ENCODE data around the gene SPATS2L. TPM values are rescaled to one million over a fixed set of nuclear protein-coding genes. Genes with fewer than 3 reads are reported as not detected.

SPATS2L gene
- total RNA-seq, 1 donor from 2014 or later = 144 TPM

DNA sequence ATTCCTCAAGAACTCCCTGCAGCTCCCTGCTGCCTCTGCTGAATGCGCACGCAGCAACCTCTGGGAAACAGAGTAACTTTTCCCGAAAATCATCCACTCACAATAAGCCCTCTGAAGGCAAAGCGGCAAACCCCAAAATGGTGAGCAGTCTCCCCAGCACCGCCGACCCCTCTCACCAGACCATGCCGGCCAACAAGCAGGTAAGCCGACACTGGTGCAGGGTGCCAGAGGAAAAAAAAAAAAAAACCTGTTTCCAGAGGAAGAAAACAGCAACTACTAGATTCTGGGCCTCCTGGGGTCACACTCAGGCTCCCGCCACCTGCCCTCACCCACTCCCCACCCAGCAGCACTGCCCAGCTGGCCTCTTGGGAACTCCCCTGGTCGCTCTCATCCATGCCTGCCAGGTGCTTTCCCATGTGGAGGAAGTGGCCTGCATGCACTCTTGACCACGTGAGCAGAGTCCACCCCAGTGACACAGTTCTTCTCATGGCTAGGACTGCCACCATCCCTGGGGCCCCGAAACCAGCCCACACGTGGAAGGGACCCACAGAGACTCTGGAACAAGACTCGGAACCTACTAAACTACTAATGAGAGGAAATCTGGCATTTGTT, 166.5 kb downstream of the SPATS2L start:
- intact Hi-C loops (cut with DNase I) = loop anchor here (10.0 kb wide), 1 partner anchor 248 kb away; no protein-coding TSS in a partner anchor

DNA sequence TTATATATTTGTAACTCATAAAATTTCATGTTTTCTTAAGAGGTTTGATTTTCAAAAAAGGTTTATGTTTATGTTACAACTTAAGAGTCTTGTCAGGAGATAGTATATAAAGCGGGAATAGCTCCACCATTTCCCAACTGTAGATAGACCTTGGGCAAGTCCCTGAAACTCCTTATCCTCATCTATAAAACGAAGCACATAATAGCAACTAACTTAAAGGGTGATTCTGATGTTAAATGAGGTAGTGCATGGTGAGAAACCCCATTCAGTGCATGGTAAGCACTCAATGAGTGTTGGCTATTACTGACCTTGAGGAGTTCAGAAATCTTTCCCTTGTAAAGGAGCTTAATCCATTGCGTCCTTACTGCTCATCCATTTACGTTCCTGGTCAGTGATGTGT, 169.3 kb downstream of the SPATS2L start:
- intact Hi-C loops (cut with DNase I) = loop anchor here (10.0 kb wide), 1 partner anchor 251 kb away; no protein-coding TSS in a partner anchor
- no peak for DNase-seq (ENCODE audit: low spot score)

More for the DNA sequence above, 166.5 kb downstream of the SPATS2L start:
- DNase-seq (ENCODE audit: low spot score) = no peak

DNA sequence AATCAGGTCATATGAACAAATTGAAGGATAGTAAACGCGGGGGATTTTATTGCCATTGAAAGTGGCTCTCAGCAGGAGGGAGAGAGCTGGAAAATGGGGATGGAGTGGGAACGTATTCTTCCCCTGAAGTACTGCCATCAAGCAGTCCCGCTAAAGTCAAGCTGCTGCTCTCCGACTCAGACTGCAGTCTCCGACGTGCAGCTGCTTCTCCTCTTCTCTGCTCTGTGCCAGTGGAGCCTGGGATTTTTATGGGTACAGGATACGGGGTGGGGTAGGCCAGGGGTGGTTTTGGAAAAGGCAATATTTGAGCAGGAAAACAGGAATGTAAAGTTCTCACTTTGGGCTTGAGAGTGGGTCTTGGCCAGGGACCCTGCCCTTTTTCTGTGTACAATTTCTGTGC, 170.3 kb downstream of the SPATS2L start:
- intact Hi-C loops (cut with DNase I) = loop anchor here (10.0 kb wide), 1 partner anchor 252 kb away; no protein-coding TSS in a partner anchor
- DNase-seq (ENCODE audit: low spot score) = no peak

DNA sequence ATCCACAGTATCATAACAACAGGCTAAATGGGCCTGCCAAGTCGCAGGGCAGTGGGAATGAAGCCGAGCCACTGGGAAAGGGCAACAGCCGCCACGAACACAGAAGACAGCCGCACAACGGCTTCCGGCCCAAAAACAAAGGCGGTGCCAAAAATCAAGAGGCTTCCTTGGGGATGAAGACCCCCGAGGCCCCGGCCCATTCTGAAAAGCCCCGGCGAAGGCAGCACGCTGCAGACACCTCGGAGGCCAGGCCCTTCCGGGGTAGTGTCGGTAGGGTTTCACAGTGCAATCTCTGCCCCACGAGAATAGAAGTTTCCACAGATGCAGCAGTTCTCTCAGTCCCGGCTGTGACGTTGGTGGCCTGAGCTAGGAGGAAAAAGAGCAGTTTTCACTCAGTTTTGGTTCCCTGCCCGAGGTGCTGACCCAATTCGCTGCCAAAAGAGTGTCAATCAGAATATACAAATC, 171.2 kb downstream of the SPATS2L start:
- no peak for DNase-seq (ENCODE audit: low spot score)
- intact Hi-C loops (cut with DNase I) = loop anchor here (10.0 kb wide), 1 partner anchor 253 kb away; no protein-coding TSS in a partner anchor

DNA sequence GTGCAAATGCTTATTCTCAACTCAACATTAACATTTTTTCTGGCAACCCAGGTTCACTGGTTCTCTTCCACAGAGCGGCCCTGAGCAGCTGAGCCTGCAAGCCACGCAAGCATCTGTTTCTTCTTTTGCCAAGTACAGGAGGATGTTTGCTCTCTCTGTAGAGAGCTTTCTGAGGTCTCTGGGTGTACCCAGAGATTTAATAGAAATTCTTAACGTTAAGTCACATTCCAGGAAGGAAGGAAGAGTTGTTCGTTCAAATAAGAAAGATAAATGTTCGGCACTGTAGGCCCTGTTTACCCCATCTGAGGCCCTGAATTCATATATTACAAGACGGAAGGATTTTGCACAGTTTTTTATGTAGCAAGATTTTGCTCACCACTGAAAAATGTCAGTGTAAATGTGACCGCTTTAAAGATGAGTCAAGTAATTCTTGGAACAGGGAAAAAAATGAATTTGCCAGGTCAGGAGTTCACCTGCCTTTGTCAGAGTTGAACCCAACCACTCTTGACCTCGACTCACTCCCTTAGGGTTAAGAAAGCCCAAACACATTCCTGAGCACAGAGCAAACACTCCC, 173.3 kb downstream of the SPATS2L start:
- no peak for DNase-seq (ENCODE audit: low spot score)
- intact Hi-C loops (cut with DNase I) = loop anchor here (2.0 to 10.0 kb wide), 2 partner anchors 255 to 499 kb away; no protein-coding TSS in a partner anchor

DNA sequence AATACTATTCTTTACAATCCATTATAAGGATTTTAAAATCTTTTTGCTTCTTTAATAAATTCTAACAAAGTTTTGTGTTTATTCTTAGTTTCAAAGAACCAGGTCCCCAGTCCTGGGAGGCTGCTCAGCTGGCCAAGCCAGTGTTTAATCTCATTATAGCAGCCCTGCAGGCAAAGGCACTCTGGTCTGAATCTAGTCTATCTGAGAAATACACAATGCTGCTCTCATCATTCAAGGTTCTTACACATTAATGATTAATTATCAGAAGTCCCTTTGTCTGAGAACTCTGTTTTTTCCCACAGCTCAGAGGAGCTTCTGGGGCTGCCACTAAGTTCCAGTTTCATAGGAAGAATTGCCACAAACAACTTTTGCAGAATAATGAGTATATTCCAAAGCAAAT, 175.7 kb downstream of the SPATS2L start:
- no peak for DNase-seq (ENCODE audit: low spot score)
- intact Hi-C loops (cut with DNase I) = no loop called here

DNA sequence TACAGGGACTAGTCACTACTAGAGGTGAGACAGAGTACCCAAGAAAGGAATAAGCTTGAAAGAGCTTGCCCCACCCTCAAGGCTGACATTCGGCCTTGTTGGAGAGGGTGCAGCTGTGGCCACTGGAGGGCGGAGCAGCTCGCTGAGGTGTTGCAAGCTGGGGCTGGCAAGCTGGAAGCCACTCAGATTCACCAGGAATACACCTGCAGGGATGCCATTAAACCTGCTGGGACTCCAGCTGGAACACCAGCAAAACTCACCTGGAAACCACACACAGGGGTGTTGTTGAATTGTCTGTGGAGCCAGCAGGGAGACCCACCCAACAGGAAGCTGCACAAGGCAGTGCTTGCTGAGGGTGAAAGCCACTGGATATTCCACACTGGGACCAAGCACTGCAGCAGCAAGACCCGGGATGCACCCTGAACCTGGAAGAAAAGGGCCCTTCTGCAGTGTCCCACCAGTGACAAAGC, 177.3 kb downstream of the SPATS2L start:
- no peak for DNase-seq (ENCODE audit: low spot score)
- intact Hi-C loops (cut with DNase I) = no loop called here

DNA sequence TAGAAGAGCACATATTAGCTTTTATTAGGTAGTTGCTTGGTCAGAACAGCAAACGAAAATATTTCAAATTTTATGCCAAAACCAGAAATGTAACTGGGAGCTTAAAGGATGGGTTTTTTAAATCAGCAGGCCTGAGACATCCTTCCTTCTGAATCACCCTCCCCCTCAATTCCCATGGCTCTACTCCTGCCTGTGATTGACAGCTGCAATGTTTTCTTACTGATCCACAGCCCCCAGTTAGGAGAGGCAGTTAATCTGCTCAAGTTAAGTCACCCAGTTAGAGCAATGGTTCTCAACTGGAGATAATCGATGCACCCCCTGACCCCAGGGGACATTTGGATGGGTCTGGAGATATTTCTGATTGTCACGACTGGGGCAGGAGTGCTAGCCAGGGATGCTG, 178.4 kb downstream of the SPATS2L start:
- no peak for DNase-seq (ENCODE audit: low spot score)
- intact Hi-C loops (cut with DNase I) = no loop called here

DNA sequence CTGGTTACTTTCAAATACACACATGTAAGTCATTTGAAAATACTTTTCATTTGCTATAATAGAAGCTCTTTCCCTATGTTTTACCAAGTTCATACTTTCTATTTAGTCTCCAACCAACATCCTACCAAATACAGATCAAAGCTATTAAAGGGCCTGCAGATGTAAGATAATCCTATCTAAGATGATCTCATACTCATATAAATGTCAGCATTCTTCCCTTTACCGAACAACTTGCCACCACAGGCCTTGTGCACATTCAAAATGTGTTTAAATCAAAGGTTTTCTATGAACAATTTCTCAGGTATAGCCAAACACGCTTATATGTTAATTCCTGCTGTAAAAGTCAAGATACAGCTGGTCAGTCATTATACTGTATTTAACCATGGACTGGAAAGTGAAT, 180.0 kb downstream of the SPATS2L start:
- intact Hi-C loops (cut with DNase I) = no loop called here
- DNase-seq (ENCODE audit: low spot score) = no peak

DNA sequence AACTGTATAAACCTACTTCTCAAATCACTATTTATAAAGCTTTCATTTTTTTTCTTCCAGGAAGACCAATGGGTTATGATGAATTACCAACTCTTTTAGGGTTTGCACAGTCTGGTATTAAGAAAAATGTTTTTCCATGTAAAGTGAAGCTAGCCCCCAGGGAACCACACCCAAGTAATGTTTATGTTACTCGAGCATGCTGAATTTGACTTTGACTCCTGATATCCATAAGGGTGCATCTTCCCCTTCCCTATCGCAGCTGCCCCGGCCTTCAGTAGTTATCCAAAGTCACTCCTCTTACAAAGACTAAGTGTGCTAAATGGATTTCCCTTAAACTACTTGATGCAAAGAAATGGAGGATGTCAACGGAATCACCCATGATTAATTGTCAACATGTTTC, 181.7 kb downstream of the SPATS2L start:
- no peak for DNase-seq (ENCODE audit: low spot score)
- intact Hi-C loops (cut with DNase I) = no loop called here

DNA sequence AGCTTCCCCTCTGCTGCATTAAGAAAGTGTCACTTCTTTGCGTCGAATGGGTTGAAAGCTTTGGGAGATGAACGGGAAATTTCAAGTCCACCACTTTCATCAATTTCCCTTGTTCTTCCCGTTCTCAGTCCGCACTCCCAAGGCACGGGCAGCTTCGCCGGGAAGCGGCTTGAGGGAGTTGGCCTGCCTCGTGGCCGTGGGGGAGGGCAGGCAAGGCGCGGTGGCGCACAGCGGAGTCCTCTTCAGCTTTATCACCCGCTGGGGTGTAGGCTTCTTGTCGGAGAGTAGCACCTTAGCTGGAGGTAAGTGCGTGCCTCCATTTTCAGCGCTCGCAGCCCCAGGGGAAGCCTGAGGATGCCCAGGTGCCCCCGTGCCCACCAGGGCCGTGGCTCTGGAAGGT, 183.5 kb downstream of the SPATS2L start:
- intact Hi-C loops (cut with DNase I) = no loop called here
- no peak for DNase-seq (ENCODE audit: low spot score)

DNA sequence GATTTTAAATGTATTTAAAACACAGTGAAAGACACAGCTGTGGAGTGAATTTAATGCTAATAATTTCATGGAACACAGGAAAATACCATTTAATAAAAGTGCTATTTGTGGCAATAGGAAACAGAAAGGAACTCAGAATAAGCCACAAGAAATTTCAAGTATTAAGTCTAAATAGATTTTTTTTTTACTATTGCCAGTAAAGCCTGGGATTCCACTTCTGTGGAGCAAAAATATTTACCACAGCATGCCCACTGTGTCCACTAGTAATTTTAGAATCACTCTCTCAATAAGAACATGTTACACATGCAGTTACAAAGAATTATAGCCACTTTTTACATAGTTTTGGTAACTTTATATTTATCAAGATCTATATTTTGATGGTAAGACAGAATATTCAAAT, 186.2 kb downstream of the SPATS2L start:
- intact Hi-C loops (cut with DNase I) = no loop called here
- no peak for DNase-seq (ENCODE audit: low spot score)

DNA sequence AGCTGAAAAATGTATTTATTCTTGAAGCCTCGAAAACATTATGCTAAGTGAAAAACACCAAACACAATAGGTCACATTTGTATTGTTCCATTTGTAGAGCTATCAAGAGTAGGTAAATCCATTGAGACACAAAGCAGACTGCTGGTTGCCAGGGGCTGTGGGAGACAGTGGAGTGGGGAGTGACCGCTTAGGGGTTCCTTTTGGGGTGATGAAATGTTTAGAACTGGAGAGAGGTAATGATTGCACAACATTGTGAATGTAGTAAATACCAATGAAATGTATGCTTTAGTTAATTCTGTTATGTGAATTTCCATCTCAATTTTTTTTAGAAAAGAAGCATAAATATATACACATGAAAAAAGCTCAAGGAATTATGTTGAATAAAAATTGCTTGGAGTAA, 187.6 kb downstream of the SPATS2L start:
- intact Hi-C loops (cut with DNase I) = no loop called here
- DNase-seq (ENCODE audit: low spot score) = no peak

DNA sequence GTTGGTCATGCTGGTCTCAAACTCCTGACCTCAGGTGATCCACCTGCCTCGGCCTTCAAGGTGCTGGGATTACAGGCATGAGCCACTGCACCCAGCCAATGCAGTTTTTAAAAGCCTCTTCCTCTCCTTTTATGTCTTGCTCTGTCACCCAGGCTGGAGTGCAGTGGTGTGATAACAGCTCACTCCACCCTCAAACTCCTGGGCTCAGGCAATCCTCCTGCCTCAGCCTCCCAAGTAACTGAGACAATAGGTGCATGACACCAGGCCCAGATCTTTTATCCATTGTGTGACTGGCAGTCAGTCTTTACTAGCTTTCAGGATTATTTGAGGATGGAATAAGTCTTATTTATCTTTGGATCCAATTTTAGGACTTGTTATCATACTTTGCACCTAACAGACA, 190.2 kb downstream of the SPATS2L start:
- DNase-seq (ENCODE audit: low spot score) = no peak
- intact Hi-C loops (cut with DNase I) = no loop called here

DNA sequence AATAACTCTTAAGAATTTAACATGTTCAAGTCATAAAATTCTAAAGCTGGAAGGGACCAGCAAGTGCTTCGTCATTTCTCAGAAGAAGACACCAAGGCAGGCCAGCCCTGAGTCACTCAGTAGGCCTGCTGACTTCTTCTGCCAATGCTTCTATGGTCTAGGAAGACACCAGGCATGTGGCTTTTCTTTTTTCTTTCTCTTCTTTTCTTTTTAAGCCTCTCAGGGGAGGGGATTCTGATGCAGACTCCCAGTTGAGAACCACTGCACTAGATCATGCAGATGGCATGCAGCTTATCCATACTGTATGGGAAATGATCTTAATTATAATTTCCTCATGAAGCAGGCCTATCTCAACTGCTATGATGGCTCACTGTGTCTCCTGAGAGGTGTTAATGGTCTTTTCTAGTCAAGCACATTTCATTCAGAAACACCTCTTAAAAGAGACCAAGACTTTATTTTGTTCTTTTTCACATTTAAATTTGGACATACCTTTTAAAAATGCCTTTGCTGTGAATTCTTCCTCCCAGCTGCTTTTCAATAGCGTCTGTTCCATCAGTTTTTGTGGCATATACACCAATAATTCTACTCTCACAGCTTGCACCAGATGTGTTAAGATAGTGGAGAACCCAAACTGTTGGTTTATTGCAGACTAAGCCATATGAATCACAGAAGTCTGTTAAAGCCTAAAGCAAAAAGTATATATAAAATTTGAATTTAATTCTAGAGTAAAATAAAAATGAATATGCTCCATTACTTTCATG, 192.1 kb downstream of the SPATS2L start:
- intact Hi-C loops (cut with DNase I) = no loop called here
- no peak for DNase-seq (ENCODE audit: low spot score)

DNA sequence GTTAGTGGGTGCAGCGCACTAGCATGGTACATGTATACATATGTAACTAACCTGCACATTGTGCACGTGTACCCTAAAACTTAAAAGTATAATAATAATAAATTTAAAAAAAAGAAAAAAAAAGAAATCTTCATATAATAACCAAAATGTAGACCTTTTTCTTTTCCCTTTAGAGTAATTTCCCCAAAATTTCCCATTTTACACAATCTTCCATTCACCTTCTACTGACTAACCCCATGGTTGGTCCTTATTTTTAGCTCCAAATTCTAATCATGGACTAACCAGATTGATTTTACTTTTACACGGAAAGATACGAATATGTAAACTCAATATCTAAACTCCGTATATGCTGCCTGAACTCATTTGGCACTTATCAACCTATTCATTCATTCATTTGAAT, 195.7 kb downstream of the SPATS2L start:
- intact Hi-C loops (cut with DNase I) = no loop called here
- DNase-seq (ENCODE audit: low spot score) = no peak

DNA sequence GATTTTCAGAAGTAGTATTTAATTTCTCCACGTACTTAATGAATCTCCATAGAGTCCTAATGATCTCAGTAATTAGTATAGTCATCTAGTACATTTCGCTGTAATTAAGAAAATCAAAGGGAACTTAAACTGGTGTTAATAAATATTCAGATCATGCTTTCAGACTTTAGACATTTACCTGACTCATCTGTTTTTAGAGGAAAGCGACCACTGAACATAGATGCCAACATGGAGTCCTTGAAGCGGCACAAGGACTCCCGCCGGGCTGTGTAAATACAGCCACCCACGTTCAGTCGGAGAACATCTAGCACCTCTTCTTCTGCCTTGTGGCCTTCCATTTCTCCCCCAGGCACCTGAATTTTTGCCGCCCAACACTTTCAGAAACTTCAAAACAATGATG, 200.2 kb downstream of the SPATS2L start:
- DNase-seq (ENCODE audit: low spot score) = no peak
- intact Hi-C loops (cut with DNase I) = no loop called here

DNA sequence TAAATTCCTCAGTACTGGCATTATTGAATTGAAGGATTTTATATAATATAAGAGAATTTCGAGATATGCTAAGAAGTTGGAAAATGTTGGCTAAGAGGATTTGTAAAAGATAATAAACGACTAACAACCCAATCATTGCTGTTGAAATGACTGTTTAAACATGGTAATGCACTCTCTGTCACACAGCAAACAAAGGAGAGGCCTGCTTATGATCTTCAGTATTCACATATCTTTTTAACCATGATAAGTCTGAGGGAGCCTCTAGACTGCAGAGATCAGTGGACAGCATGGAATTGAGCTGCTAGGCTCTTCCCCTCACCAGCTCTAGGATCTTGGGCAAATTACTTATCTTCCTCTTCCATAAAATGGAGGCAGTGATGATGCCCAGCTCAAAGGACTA, 200.7 kb downstream of the SPATS2L start:
- intact Hi-C loops (cut with DNase I) = no loop called here
- DNase-seq (ENCODE audit: low spot score) = no peak

DNA sequence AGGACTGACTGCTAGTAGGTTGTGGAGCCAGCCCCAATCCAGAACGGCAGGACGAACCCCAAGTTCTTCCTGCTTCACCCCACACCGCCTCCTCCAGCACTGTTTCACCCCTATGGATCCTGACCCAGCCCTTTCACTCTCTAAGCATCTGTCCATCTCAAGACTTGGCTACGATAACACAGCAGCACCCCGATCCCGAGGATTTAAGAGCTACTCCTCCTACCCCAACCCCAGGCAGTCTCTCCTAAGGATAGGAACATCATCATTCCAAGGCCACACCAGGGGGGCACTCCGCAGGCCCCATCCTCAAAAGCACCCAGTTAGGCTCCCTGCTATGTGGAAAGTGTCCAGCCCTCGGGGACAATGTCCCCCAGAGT, 202.7 kb downstream of the SPATS2L start:
- intact Hi-C loops (cut with DNase I) = no loop called here
- DNase-seq (ENCODE audit: low spot score) = no peak

DNA sequence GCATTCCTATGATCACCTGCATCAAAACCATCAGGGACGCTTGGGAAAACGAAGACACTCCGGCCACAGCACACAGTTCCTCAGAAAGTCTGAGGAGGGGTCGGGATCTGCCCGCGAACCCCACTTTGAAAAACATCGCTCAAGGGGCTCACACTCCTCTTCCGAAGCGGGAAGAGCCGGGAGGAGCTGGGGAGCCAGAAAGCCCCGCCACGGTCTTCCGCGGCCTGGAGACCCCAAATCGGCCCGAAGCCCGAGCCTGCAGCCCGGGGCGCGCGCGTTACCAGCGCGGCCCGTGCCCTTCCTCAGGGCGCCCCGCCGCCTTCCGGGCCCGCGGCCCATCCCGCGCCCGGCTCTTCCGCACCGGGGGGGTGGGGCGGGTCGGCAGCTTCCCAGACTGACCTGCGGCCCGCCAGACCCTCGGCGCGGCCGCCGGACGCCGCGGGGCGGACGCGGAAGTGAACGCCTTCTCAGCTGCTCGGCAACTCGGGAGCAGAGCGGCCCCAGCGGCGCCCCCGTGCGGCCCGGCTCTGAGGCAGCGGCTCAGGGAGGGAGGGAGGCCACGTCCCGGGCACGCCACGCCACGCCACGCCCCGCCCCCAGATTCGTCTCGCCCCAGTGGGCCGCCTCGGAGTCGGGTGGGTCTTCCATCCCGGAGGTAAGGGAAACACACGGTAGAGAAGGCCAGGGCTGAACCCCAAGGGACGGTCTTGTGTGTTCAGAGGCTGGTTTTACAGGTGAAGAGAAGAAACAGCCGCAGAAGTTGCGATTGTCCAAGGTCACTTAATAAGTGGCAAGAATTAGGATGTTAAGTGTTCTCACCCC, 203.3 kb downstream of the SPATS2L start, which contains the start of gene KCTD18:
KCTD18 (minus strand) TSS at position 457 of the 822 bp plus-strand sequence. CDS start 3,052 bp downstream, outside the sequence.
- intact Hi-C loops (cut with DNase I) = no loop called here
- DNase-seq (ENCODE audit: low spot score) = peak; percentile 98

Data from cardiac septum (tissue), 1 donor.